ENCODE measurements around the gene CEPT1.
A peak's percentile ranks its signal among the peaks of the same experiment; 100 is the strongest.

CEPT1 gene

GRCh38 chr1:111176678-111177077 lies 36.7 kb downstream of the CEPT1 start:
- no peak overlapping the region for H3K4me3 ChIP-seq (ENCODE audit: low read length)
- TF ChIP-seq CTCF (IDR thresholded peaks at IDR 0.05; ENCODE audit: insufficient read depth, low read depth, low read length, missing control alignments) = no peak
- no peak for DNase-seq (ENCODE audit: low read depth)

GRCh38 chr1:111179968-111180533 lies 40.0 kb downstream of the CEPT1 start:
- no peak for DNase-seq (ENCODE audit: low read depth)
- H3K4me3 ChIP-seq (ENCODE audit: low read length) = no peak overlapping the region
- no peak for TF ChIP-seq CTCF (IDR thresholded peaks at IDR 0.05; ENCODE audit: insufficient read depth, low read depth, low read length, missing control alignments)

- no peak for DNase-seq (ENCODE audit: low read depth)
- H3K4me3 ChIP-seq (ENCODE audit: low read length) = no peak overlapping the region
- no peak for TF ChIP-seq CTCF (IDR thresholded peaks at IDR 0.05; ENCODE audit: insufficient read depth, low read depth, low read length, missing control alignments)
Observed at GRCh38 chr1:111182052-111182451, 42.0 kb downstream of the CEPT1 start.

GRCh38 chr1:111183308-111184069 lies 43.5 kb downstream of the CEPT1 start:
- TF ChIP-seq CTCF (IDR thresholded peaks at IDR 0.05; ENCODE audit: insufficient read depth, low read depth, low read length, missing control alignments) = no peak
- H3K4me3 ChIP-seq (ENCODE audit: low read length) = no peak overlapping the region
- peak; percentile 27 for DNase-seq (ENCODE audit: low read depth)

GRCh38 chr1:111184663-111185062 lies 44.6 kb downstream of the CEPT1 start:
- TF ChIP-seq CTCF (IDR thresholded peaks at IDR 0.05; ENCODE audit: insufficient read depth, low read depth, low read length, missing control alignments) = no peak
- DNase-seq (ENCODE audit: low read depth) = no peak
- no peak overlapping the region for H3K4me3 ChIP-seq (ENCODE audit: low read length)

GRCh38 chr1:111190931-111191451 lies 51.0 kb downstream of the CEPT1 start:
- DNase-seq (ENCODE audit: low read depth) = no peak
- no peak for TF ChIP-seq CTCF (IDR thresholded peaks at IDR 0.05; ENCODE audit: insufficient read depth, low read depth, low read length, missing control alignments)
- H3K4me3 ChIP-seq (ENCODE audit: low read length) = no peak overlapping the region
